Thyroid gland (tissue), 4 donors: ENCODE results near the gene ZNF10. TPM values are rescaled to one million over a fixed set of nuclear protein-coding genes. Genes with fewer than 3 reads are reported as not detected.

Source experiments
- DNase-seq, 2 donors: peaks; one replicate each; pipeline ENCODE4 v3.0.0-alpha.2; 2019
- H3K27ac ChIP-seq, 3 donors: fragments of 200-600 bp; sonication (generic); 1 replicate in 2 of 3; 2 replicates in 1 of 3; pipeline ENCODE4 v1.5.1; 2016 to 2019; ENCODE audit warnings: mild to moderate bottlenecking in 1 of 3, moderate library complexity in 1 of 3
- H3K27me3 ChIP-seq: fragments of 200-600 bp; sonication (generic); one replicate; pipeline ENCODE4 v1.5.1; 2019
- H3K36me3 ChIP-seq, 2 donors: fragments of 200-600 bp; sonication (generic); one replicate each; pipeline ENCODE4 v1.5.1; 2016 to 2019
- H3K4me1 ChIP-seq, 2 donors: fragments of 200-600 bp; sonication (generic); one replicate each; pipeline ENCODE4 v1.5.1; 2017 to 2019
- H3K4me3 ChIP-seq, 3 donors: fragments of 200-600 bp; sonication (generic); replicated peaks in 1 of 3; 1 replicate in 2 of 3; 2 replicates in 1 of 3; pipeline ENCODE4 v1.5.1; 2016; ENCODE audit warnings: mild to moderate bottlenecking in 1 of 3
- H3K9me3 ChIP-seq: fragments of 200-600 bp; sonication (generic); one replicate; pipeline ENCODE4 v1.5.1; 2017
- CTCF ChIP-seq, 6 experiments: fragments of 200-600 bp in 3 of 6; fragments of 450-650 bp in 3 of 6; sonication (generic) in 3 of 6; IDR thresholded peaks; one replicate each; pipeline ENCODE4 v1.5.1; 2016 to 2019; ENCODE audit warnings: antibody characterized with exemption in 6 of 6, mild to moderate bottlenecking in 2 of 6, inconsistent platforms in 1 of 6, moderate library complexity in 1 of 6
- POLR2A ChIP-seq, 2 donors: fragments of 450-650 bp; IDR thresholded peaks; one replicate each; pipeline ENCODE4 v1.6.1; 2017; ENCODE audit warnings: antibody characterized with exemption in 2 of 2, mild to moderate bottlenecking in 2 of 2, moderate library complexity in 1 of 2
- whole genome bisulfite sequencing, 2 donors: methylation state at CpG; one replicate each; pipeline ENCODE4 v1.1.5; 2017; 5-methylcytosine and 5-hydroxymethylcytosine counted together
- intact Hi-C: fragments of 100-400 bp; cut with DNase I; formaldehyde crosslinking; loops from one replicate; pipeline ENCODE4 v1.15.1; 2023
- total RNA-seq, 4 donors: library from RNA; depleted of rRNA; stranded (reverse); fragments of >200 nt; gene quantifications; one replicate each; pipeline ENCODE4 v1.2.3, GENCODE V29; 2016

ZNF10 gene
- total RNA-seq, 4 donors from 2014 or later: 27.8 to 50.0 (median 37.6) TPM

- no peak overlapping the region for H3K27ac ChIP-seq
- TF ChIP-seq POLR2A (IDR thresholded peaks at IDR 0.05): no peak
- TF ChIP-seq CTCF (IDR thresholded peaks at IDR 0.05): no peak
- H3K4me3 ChIP-seq: no peak overlapping the region
- DNase-seq: no peak
- intact Hi-C loops: no loop called here
- H3K9me3 ChIP-seq: peaks cover 38% of the 10 kb centered on the region
- H3K4me1 ChIP-seq: no peaks in the 10 kb centered on the region
- WGBS, 2 donors: 97% methylated on average over 7 of the region's 7 CpGs
- peaks cover 33 to 34% of the 10 kb centered on the region in 2 donors for H3K36me3 ChIP-seq
- no peaks in the 10 kb centered on the region for H3K27me3 ChIP-seq
Observed at GRCh38 chr12:133203344-133204263, 73.2 kb downstream of the ZNF10 start.

- no peak for TF ChIP-seq CTCF (IDR thresholded peaks at IDR 0.05)
- TF ChIP-seq POLR2A (IDR thresholded peaks at IDR 0.05): no peak
- H3K27ac ChIP-seq: no peak overlapping the region
- H3K4me3 ChIP-seq: no peak overlapping the region
- no peaks in the 10 kb centered on the region for H3K27me3 ChIP-seq
- H3K9me3 ChIP-seq: peaks cover 38% of the 10 kb centered on the region
- peaks cover 33 to 34% of the 10 kb centered on the region in 2 donors for H3K36me3 ChIP-seq
- H3K4me1 ChIP-seq: no peaks in the 10 kb centered on the region
- 100% methylated on average over 1 of the region's 1 CpG for WGBS, 2 donors
- no peak for DNase-seq
- intact Hi-C loops: no loop called here
Observed at GRCh38 chr12:133204264-133204603, 73.8 kb downstream of the ZNF10 start.

- Histone ChIP-seq H3K9me3 (peaks cover 34% of the 10 kb centered on the region), H3K27me3 (no peaks in the 10 kb centered on the region), H3K36me3 (peaks cover 21% of the 10 kb centered on the region in 2 donors), H3K27ac (no peak overlapping the region), H3K4me1 (no peaks in the 10 kb centered on the region), H3K4me3 (no peak overlapping the region)
- 96 to 98% methylated on average over 2 of the region's 2 CpGs for WGBS, 2 donors
- intact Hi-C loops: no loop called here
- TF ChIP-seq POLR2A (IDR thresholded peaks at IDR 0.05) (no peak), CTCF (IDR thresholded peaks at IDR 0.05) (no peak)
- no peak for DNase-seq
Observed at GRCh38 chr12:133206390-133206789, 76.0 kb downstream of the ZNF10 start.

Other genes with a start within 250 kb of the ZNF10 start
- 10 to 100 TPM; 21.8 to 40.6 (median 27.7) TPM for gene CHFR, start 243.0 kb upstream of the ZNF10 start, total RNA-seq
- gene ZNF605, start 174.3 kb upstream of the ZNF10 start, total RNA-seq: 10 to 100 TPM; 22.6 to 26.1 (median 24.1) TPM
- gene ZNF26, start 144.3 kb upstream of the ZNF10 start, total RNA-seq: 10 to 100 TPM; 10.3 to 25.4 (median 16.4) TPM
- gene ZNF84, start 93.1 kb upstream of the ZNF10 start, total RNA-seq: 10 to 100 TPM; 36.5 to 71.7 (median 42.0) TPM
- gene ZNF140, start 49.7 kb upstream of the ZNF10 start, total RNA-seq: 10 to 100 TPM; 20.7 to 38.1 (median 28.0) TPM
- 1 to 10 TPM; 4.6 to 7.0 (median 6.0) TPM for gene ZNF891, start 353 bp upstream of the ZNF10 start, total RNA-seq
- gene ZNF268, start 50.9 kb downstream of the ZNF10 start, total RNA-seq: 10 to 100 TPM; 26.5 to 56.9 (median 50.1) TPM
- gene ANHX, start 105.2 kb downstream of the ZNF10 start, total RNA-seq: under 1 TPM in 1 of 4 donors, not detected in 3; 0.13 TPM